Measurements from ENCODE around the gene RBM24.
"Not testable (repeated sequence)": the region's sequence is repeated elsewhere in the genome, so short reads cannot be mapped to it uniquely, and the experiment has no call there.

The RBM24 gene

GRCh38 chr6:17292600-17293133 lies 11.5 kb downstream of the RBM24 start:
- DNase-seq: no peak

DNA sequence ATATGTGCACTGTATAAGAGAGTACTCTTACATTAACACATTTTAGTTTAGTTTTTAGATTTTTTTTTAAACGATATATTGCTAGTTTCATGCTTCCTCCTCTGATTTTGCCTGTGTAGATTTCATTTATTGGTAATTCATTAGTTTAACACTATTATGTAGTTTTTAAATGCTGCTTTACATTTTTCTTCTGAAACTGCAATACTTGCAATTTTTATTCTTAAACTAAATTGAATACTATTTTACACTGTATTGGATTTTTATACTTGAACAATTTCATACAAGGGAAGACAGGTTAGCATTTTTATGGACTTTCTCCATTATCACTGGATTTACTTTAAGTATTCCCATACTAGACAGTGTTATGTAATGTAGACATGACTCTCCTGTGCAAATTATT lies 12.2 kb downstream of the RBM24 start:
- no peak for DNase-seq

- DNase-seq: no peak
These were observed 16.3 kb downstream of the RBM24 start for GRCh38 chr6:17297271-17298080.

DNA sequence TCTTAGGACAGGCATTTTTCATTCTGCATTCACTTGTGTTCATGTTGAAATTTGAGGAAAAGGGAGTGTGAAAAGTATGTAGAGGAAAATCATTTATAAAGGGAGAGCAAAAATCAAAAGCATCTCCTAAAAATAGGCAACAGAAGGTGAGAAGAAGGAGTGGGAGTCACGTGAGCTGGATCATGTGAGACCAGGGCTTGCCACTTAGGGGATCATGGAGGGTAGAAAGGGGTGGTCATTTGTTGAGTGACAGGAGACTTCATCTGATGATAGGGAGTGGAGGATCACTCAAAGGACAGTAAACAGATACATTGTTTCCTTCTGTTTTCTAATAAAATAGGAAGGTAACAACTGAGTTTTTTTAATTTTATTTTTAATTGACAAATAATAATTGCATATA lies 17.1 kb downstream of the RBM24 start:
- DNase-seq: no peak

GRCh38 chr6:17299222-17299621 lies 18.1 kb downstream of the RBM24 start:
- DNase-seq: no peak

DNA sequence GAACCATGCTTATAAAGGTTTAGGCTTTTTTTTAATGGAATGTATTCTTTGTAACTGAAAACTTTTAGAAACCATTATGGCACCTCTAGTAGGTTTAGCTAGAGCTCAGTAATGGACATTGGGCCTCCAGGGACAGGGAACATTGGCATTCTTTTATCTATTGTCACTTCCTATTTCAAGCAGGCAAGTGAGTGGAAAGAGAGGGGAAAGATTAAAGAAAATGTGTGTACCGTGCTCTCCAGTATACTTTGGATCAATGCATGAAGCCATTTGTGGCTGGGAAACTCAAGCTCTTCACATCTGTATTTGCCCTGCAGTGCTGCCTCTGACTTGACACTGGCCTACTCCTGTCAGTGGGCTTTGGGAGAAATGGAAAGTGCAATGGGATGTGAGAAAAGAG lies 18.6 kb downstream of the RBM24 start:
- no peak for DNase-seq

DNA sequence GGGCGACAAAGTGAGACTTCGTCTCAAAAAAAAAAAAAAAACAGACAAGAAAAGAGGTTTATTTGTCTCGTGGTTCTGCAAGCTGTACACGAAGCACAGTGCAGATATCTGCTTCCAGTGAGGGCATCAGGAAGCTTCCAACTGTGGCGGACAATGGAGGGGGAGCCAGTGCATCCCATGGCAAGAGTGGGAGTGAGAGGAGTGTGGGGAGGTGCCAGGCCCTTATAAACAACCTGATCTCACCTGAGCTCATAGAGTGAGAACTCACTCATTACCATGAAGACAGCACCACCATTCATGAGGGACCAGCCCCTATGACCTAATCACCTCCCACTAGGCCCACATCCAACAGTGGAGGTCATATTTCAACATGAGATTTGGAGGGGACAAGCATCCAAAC lies 19.5 kb downstream of the RBM24 start:
- DNase-seq: no peak

GRCh38 chr6:17303444-17303843 lies 22.3 kb downstream of the RBM24 start:
- no peak for DNase-seq

DNA sequence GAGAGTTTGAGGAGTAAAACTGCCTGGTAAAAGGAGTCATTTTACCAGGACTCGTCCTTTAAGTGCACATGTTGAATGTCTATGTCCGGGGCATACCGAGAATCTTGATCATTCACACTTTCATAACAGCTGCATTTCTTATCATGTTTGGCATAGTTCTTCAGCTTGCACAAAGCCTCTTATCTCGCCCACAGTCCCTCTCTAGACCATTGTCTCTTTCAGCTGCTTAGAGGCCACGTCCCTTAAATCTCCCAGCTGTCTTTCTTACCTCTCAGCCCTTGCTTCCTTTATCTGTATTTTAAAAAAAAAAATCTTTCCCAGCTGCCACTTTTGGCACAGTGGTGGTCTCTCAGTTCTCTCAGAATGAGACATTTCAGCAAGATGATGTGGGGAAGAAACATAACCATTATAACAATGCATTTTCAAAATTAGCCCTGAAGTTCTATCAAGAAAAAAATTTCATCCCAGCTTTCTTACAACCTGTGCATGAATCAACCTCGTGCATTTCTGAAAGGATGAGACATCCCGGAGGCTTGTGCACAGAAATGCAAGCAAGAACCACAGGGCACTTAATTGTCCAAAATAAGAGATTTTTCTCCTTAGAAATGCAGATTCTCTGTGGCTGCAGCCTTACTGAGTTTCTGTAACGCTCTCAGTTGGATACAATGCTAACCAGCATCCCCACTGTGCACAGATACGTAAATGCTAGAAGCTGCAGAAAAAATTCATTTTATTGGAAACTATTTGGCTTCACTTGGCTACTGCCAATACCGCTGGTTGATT lies 24.2 kb downstream of the RBM24 start:
- no peak for DNase-seq

- DNase-seq: no peak
These were observed 30.6 kb downstream of the RBM24 start for GRCh38 chr6:17311595-17312311.

GRCh38 chr6:17313238-17313637 lies 32.1 kb downstream of the RBM24 start:
- DNase-seq: not testable (repeated sequence)

DNA sequence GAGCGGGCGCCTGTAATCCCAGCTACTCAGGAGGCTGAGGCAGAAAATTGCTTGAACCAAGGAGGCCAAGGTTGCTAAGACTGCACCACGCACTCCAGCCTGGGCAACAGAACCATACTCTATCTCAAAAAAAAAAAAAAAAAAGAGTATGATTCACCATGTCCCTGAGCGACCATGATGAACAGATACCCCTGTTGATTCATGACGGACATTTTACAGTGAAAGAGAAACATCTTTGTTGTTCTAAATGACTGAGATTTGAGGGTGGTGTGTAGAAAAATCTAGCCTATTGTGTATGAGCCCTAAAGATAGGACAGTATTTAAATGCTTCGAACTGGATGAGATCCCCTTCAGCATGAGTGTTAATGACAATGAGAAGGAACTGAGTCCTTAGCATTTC lies 32.8 kb downstream of the RBM24 start:
- DNase-seq: no peak

- no peak for DNase-seq
These were observed 34.1 kb downstream of the RBM24 start for GRCh38 chr6:17315262-17315661.

GRCh38 chr6:17318435-17319165 lies 37.4 kb downstream of the RBM24 start:
- no peak for DNase-seq

GRCh38 chr6:17320266-17320665 lies 39.1 kb downstream of the RBM24 start:
- not testable (repeated sequence) for DNase-seq

DNA sequence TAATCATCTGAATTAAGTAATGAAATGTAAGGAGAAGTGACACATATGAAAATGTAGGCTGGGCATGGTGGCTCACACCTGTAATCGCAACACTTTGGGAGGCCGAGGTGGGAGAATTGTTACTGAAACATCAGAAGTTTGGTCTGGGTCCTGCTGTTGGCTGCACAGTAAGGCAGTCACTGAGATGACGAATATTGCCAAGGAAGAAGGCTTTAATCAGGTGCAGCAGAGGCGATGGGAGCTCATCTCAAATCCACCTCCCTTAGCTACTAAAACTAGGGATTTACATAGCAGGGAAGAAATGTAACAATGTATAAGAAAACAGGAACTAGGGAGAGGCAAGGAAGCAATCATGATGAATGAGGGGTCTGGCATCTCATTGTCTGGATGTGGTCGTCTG lies 50.1 kb downstream of the RBM24 start:
- no peak for DNase-seq

DNA sequence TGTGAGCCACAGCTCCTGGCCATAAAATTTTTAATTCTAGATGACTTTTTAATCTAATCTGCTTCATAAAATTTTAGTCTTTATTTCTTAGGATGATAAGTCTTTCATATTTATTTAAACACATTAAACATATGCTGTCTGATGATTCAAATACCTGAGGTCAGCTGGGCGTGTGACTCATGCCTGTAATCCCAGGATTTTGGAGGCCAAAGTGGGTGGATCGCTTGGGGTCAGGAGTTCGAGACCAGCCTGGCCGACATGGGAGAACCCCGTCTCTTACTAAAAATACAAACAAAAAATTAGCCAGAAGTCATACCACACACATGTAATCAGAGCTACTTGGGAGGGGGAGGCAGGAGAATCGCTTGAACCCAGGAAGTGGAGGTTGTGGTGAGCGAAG lies 53.1 kb downstream of the RBM24 start:
- DNase-seq: no peak

DNA sequence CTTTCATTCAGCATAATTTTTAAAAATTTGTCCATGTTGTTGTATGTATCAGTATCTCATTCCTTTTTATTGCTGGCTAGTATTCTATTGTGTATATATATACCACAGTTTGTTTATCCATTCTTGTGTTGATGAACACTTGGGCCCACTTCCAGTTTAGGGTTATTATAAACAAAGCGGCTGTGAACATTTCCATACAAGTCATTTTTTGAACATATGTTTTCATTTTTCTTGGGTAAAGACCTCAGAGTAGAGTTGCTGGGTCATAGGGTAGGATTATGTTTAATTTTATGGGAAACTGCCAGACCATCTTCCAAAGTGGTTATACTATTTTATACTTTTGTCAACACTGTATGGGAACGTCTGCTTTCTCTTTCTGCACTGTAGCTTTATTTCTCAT lies 55.3 kb downstream of the RBM24 start:
- DNase-seq: no peak

- DNase-seq: no peak
These were observed 58.1 kb downstream of the RBM24 start for GRCh38 chr6:17339308-17339670.

DNA sequence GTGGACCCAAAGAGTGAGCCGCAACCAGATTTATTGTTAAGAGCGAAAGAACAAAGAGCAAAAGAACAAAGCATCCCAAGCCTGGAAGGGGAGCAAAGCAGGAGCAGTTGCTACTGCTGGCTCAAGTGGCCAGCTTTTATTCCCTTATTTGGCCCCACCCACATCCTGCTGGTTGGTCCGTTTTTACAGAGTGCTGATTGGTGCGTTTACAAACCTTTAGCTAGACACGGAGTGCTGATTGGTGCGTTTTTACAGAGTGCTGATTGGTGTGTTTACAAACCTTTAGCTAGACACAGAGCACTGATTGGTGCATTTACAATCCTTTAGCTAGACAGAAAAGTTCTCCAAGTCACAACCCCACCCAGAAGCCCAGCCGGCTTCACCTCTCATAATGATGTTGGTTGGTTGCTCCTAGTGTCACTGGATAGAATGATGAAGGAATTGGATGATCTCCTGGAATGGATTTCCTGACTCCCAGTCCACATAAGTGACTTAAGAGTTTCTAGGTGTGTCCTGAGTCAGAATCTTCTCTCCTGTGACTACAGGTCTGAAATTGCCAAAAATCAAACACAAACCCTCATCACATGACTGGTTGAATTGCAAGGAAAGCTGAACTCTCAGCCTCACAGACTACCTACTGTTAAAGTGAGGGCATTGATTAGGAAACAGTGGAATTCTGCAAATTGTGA lies 60.1 kb downstream of the RBM24 start:
- DNase-seq: no peak

GRCh38 chr6:17341891-17342290 lies 60.7 kb downstream of the RBM24 start:
- DNase-seq: no peak

GRCh38 chr6:17343215-17343614 lies 62.1 kb downstream of the RBM24 start:
- no peak for DNase-seq
